ENCODE measurements around the gene MRPL51.
"Not testable (repeated sequence)": the region's sequence is repeated elsewhere in the genome, so short reads cannot be mapped to it uniquely, and the experiment has no call there.

MRPL51 gene

GRCh38 chr12:6492838-6493496, at the start of gene MRPL51:
MRPL51 (minus strand) TSS chr12:6493262; CDS start chr12:6493136, 126 bp downstream.
- no peak for FAIRE-seq

DNA sequence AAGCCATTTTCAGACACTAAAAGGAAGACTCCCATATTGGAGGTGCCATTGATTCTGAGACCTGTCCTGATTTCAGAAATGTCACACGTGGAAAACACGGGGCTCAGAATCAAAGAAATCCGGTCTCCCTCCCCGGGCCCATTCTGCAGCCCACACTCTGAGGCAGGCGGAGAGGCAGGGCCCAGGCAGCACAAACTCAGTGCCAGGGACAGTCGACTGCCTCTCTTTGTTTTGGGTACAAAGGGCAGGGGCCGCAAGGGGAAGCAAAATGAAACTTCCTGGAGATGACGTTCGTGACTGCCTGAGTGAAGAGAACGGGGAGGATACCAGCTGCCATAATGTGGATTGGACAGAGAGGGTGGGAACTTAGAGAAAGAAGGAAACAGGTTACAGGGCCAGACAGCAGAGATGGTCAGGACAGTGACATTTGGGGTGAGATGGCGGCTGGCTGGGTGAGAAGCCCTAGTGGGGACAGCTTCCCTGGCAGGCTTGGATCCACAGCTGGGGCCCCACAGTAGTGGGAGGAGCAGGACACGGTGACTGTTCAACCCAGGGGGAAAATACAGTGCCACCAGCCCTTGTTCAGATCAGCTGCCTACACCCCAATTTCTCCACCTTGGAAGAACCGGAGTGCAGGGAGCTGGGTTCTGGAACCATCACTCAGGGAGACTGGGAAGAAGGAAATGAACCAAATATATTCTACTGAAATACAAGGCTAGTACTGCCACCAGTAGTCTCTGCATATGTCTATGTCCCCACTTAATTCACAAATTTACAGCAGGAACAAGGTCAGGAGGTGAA, 49.3 kb upstream of the MRPL51 start:
- FAIRE-seq, result no peak

- no peak for FAIRE-seq
These were observed 48.5 kb upstream of the MRPL51 start for GRCh38 chr12:6541371-6542165.

GRCh38 chr12:6540181-6540877, 47.3 kb upstream of the MRPL51 start:
- no peak for FAIRE-seq

GRCh38 chr12:6539707-6540134, 46.7 kb upstream of the MRPL51 start:
- FAIRE-seq, result no peak

- FAIRE-seq, result no peak
These were observed 46.2 kb upstream of the MRPL51 start for GRCh38 chr12:6539314-6539682.

GRCh38 chr12:6538420-6539313, 45.6 kb upstream of the MRPL51 start:
- no peak for FAIRE-seq

GRCh38 chr12:6537580-6538419, 44.7 kb upstream of the MRPL51 start:
- FAIRE-seq, result not testable (repeated sequence)

DNA sequence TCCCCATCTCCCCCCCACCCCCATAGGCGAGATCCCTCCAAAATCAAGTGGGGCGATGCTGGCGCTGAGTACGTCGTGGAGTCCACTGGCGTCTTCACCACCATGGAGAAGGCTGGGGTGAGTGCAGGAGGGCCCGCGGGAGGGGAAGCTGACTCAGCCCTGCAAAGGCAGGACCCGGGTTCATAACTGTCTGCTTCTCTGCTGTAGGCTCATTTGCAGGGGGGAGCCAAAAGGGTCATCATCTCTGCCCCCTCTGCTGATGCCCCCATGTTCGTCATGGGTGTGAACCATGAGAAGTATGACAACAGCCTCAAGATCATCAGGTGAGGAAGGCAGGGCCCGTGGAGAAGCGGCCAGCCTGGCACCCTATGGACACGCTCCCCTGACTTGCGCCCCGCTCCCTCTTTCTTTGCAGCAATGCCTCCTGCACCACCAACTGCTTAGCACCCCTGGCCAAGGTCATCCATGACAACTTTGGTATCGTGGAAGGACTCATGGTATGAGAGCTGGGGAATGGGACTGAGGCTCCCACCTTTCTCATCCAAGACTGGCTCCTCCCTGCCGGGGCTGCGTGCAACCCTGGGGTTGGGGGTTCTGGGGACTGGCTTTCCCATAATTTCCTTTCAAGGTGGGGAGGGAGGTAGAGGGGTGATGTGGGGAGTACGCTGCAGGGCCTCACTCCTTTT, 44.0 kb upstream of the MRPL51 start:
- no peak for FAIRE-seq

GRCh38 chr12:6535960-6536847, 43.1 kb upstream of the MRPL51 start:
- no peak for FAIRE-seq

GRCh38 chr12:6535697-6535946, 42.6 kb upstream of the MRPL51 start:
- no peak for FAIRE-seq

DNA sequence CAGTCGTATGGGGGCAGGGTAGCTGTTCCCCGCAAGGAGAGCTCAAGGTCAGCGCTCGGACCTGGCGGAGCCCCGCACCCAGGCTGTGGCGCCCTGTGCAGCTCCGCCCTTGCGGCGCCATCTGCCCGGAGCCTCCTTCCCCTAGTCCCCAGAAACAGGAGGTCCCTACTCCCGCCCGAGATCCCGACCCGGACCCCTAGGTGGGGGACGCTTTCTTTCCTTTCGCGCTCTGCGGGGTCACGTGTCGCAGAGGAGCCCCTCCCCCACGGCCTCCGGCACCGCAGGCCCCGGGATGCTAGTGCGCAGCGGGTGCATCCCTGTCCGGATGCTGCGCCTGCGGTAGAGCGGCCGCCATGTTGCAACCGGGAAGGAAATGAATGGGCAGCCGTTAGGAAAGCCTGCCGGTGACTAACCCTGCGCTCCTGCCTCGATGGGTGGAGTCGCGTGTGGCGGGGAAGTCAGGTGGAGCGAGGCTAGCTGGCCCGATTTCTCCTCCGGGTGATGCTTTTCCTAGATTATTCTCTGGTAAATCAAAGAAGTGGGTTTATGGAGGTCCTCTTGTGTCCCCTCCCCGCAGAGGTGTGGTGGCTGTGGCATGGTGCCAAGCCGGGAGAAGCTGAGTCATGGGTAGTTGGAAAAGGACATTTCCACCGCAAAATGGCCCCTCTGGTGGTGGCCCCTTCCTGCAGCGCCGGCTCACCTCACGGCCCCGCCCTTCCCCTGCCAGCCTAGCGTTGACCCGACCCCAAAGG, 42.1 kb upstream of the MRPL51 start:
- no peak for FAIRE-seq

GRCh38 chr12:6534695-6534944, 41.6 kb upstream of the MRPL51 start:
- no peak for FAIRE-seq

DNA sequence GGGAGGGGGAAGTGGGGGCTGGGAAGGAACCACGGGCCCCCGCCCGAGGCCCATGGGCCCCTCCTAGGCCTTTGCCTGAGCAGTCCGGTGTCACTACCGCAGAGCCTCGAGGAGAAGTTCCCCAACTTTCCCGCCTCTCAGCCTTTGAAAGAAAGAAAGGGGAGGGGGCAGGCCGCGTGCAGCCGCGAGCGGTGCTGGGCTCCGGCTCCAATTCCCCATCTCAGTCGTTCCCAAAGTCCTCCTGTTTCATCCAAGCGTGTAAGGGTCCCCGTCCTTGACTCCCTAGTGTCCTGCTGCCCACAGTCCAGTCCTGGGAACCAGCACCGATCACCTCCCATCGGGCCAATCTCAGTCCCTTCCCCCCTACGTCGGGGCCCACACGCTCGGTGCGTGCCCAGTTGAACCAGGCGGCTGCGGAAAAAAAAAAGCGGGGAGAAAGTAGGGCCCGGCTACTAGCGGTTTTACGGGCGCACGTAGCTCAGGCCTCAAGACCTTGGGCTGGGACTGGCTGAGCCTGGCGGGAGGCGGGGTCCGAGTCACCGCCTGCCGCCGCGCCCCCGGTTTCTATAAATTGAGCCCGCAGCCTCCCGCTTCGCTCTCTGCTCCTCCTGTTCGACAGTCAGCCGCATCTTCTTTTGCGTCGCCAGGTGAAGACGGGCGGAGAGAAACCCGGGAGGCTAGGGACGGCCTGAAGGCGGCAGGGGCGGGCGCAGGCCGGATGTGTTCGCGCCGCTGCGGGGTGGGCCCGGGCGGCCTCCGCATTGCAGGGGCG, 41.0 kb upstream of the MRPL51 start, which contains the start of gene GAPDH:
Gene GAPDH, plus strand, starts transcription at position 595 of the 772 bp plus-strand sequence. CDS start 316 bp downstream, outside the sequence.
- FAIRE-seq, result no peak

DNA sequence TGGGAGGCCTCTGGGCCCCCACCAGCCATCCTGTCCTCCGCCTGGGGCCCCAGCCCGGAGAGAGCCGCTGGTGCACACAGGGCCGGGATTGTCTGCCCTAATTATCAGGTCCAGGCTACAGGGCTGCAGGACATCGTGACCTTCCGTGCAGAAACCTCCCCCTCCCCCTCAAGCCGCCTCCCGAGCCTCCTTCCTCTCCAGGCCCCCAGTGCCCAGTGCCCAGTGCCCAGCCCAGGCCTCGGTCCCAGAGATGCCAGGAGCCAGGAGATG, 40.5 kb upstream of the MRPL51 start:
- no peak for FAIRE-seq

GRCh38 chr12:6532927-6533652, 40.0 kb upstream of the MRPL51 start:
- no peak for FAIRE-seq

- FAIRE-seq, result no peak
These were observed 39.2 kb upstream of the MRPL51 start for GRCh38 chr12:6532051-6532926.
